ENCODE data around the gene TMEM243. TPM values are rescaled to one million over a fixed set of nuclear protein-coding genes. Genes with fewer than 3 reads are reported as not detected.

TMEM243 gene
- total and polyA plus RNA-seq, 2 of the 13 experiments (the other 11 are each of a cell fraction or from before 2014, with no cell fraction given) = 25.1 to 31.2 TPM

DNA sequence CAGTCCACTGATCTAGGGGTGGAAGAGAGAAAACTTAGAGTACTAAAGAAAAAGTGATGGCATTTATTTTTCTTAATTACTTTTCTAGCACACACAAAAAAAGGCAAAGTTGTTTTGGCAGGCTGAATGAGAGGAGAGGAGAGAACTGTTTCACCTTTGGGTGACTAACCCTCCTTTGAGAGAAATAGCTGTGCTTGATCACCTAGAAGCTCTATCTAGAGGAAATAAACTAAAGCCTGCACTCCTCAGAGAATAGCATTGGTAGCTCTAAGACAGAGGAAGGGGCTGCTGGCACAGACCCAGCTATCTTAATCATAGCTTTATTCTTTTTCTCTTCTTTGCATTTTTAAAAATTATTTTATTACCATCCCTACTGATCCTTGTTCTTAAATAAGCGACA is 6.3 kb downstream of the TMEM243 start (continued):
- TF ChIP-seq THAP9 (CRISPR knock-in tag; IDR thresholded peaks at IDR 0.05; ENCODE audit: borderline replicate concordance) (no peak), ZNF629 (CRISPR knock-in tag; conservative IDR thresholded peaks at IDR 0.05) (no peak), CTCF (CRISPR knock-in tag; IDR thresholded peaks at IDR 0.05) (no peak), ZNF20 (CRISPR knock-in tag; IDR thresholded peaks at IDR 0.05) (no peak), TBL1XR1 (IDR thresholded peaks at IDR 0.05; ENCODE audit: borderline replicate concordance, low read length, partially characterized antibody) (no peak), EZH2 (conservative IDR thresholded peaks at IDR 0.05; ENCODE audit: low read depth, low read length) (no peak), CREB3 (CRISPR knock-in tag; IDR thresholded peaks at IDR 0.05) (no peak), DMTF1 (CRISPR knock-in tag; IDR thresholded peaks at IDR 0.05) (no peak), KDM6A (CRISPR knock-in tag; IDR thresholded peaks at IDR 0.05; ENCODE audit: low read depth) (no peak)
- TF ChIP-seq, protein P1, sequence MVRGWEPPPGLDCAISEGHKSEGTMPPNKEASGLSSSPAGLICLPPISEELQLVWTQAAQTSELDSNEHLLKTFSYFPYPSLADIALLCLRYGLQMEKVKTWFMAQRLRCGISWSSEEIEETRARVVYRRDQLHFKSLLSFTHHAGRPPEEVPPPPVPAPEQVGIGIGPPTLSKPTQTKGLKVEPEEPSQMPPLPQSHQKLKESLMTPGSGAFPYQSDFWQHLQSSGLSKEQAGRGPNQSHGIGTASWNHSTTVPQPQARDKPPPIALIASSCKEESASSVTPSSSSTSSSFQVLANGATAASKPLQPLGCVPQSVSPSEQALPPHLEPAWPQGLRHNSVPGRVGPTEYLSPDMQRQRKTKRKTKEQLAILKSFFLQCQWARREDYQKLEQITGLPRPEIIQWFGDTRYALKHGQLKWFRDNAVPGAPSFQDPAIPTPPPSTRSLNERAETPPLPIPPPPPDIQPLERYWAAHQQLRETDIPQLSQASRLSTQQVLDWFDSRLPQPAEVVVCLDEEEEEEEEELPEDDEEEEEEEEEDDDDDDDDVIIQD (CRISPR knock-in tag; IDR thresholded peaks at IDR 0.05; ENCODE audit: low read depth) = no peak
